ENCODE data around the gene LAYN.

LAYN gene

DNA sequence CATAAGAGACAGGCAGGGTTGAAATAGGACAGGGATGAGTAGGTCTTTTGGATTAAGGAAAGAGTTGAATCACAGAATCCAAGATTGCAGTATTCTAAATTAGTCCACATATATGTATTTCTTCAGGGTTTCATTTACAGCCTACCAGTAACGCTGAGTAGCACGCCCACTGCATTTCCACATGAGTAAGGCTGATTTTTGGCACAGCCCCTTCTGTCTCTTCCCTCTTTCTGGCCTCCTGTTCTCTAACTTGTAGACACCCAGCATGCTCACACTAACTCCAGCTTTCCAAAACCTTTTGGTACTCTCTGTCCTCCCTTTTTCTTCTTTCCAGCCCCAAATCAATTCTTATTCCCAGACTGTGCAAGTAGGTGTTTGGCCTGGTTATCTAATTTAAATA, 58.0 kb downstream of the LAYN start:
- DNase-seq = no peak

DNA sequence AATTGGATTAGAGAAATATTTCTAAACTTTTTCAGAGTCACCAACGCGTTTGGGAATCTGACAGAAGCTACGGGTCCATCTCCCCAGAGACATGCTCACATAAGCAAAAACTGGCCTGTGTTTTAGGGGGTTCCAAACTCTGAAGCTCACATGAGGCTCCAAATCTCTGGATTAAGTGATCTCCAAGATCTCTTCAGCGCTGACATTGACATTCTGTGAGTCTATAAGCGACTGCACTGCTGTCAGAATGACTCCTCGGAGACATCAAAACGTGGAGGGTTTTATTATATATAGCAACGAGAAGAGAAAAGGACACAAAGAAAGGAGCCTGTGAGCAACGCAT, 61.1 kb downstream of the LAYN start:
- no peak for DNase-seq

DNA sequence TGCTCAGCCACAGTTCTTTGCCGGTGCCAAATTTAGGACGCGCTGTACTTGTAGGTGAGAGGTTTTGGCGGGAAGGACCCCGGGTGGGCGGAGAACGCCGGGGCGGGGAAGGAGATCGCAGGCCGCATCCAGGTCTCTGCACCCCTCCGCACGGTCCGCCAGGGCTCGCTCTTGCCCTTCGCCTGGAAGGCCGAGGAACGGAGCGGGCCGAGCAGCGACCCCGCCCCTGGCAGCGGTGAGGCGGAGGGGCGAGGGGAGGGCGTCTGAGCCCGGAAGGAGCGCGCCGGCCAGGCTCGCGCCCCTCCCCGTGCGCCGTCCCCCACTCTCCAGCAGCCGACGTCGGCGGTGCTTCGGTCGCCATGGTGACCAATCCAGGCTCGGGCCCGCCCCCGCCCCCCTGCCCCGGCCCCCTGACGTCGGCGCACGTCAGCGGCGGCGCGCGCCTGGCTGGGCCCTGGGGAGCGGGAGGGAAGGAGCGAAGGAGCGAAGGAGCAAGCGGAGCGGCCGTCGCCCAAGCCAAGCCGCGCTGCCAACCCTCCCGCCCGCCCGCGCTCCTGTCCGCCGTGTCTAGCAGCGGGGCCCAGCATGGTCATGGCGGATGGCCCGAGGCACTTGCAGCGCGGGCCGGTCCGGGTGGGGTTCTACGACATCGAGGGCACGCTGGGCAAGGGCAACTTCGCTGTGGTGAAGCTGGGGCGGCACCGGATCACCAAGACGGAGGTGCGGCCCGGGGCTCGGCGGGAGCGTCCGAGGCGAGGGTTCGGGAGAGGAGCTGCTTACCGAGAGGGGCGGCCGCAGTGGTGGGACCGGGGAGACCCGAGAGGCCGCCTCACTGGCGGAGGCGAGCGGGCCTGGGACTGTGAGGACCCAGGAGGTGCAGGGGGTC, 61.7 kb downstream of the LAYN start, which contains the start of gene SIK2:
TSS of gene SIK2 (plus strand) at position 471 of the 886 bp plus-strand sequence. CDS start at position 586, 115 bp downstream.
- DNase-seq = peak; percentile 100

DNA sequence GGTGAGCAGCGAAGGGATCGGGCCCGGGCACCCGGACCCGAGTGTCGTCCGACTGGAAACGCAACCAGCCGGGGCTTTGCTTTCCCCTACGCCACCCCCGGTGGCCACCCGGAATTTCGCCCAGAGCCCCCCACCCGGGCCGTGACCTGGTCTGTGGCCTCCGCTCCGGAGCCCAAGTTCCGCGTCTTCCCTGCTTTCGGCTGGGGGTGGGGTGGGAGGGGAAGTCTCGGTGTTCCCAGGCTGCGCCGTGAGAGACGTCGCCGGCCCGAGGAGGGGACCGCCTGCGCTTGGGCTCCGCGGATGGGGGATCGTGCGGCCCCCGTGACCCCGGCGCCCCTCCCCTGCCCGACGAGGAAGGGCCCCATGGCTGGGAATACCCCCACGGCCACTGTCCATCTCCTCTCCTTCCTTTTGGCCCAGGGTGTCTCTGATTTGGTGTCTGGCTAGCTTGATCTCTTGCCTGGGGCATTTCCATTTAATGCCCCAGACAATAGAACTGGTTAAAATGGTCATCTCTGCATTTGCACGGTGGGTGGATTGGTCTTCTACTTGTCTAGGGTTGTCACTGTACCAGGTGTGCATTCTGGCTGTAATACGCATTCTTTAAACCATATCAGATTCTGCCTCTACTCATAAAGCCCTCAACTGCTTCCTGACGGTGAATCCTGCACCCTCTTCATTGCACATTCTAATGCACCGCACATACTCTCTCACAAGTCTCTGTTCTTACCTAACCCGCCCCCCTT, 62.5 kb downstream of the LAYN start:
- peak; percentile 41 for DNase-seq

DNA sequence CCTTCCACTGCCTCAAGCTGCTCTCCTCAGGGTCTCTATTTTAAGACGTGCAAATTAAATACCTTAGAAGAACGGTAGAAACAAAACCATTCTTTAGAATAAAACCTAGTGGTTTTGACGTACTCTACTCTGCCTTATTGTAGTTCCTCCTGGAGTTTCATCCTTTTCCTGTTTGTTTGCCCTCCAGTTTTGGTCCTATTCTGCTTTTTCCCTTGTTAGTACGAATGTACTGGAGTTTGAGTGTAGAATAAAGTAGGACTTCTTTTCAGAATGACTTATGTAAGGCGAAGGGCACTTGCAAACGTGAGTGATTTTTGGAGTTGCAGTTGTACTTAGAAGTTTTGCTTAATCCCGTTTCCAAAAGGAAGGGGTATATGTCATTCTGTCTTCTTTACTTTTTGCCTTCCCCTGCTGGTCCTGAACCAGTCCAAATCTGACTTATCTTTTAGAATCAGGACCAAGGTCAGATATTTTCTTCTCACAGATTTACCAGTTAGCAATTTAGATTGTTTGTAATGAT, 63.2 kb downstream of the LAYN start:
- DNase-seq = no peak

DNA sequence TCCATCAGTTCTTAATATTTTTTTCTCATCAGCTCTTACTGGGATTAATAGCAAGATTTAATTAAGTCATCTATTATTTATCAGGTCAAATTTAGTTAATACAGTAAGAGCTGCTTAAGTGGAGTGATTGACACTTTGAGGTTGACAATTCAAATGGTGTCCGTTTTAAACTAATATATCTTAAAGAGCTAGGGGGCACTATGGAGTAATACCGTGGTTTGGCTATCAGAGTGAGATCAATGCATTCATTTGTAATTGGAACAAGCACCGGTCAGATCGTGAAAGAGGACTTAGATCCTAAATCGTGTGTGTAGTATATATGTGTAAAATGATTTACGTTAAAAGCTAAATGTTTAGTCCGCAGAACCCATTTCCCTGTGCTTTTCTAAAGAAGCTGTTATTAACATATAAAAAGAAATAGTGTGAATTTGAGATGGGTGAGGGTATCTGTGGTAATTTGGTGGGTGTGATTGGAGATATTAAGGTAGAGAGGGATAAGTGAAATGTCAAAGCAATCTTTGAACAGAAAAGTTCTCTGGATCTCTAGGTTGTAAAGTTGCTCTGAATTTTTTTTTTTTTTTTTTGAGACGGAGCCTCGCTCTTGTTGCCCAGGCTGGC, 64.0 kb downstream of the LAYN start:
- DNase-seq = peak; percentile 35

DNA sequence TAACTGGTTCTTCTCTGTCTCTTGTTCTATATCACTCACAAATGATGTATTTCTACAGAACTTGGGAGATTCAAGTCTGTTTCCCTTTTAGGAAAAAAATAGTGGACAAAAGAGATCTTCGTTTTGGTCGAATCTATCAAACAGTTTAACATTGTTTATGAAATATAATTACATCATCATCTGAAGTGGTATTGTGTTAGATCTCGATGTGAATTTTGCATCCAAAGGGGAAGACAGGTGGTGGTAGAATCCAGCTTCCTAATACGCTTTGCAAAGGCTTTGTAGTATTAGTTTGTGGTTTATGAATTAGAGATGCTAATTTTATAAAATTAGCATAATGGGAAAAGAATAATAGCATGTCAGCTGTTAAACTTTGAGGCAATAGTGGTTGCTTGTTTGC, 65.2 kb downstream of the LAYN start:
- DNase-seq = no peak

DNA sequence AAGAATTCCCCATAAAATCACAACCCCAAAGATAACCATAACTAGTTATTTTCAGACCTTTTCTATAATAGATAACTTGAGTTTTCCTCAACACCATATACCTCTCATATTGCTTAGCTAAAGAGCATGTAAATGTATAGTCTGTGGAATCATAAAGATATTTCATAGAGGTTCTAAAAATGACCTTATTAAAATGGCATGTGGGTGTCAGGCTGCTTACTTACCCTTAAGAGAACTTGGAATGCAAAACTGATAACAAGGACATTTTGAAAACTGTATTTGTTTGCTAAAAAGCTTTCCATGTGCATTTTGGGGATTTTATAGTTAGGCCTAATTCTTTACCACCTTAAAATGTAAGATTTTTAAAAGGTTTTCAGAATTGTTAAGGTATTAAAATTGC, 66.5 kb downstream of the LAYN start:
- no peak for DNase-seq

DNA sequence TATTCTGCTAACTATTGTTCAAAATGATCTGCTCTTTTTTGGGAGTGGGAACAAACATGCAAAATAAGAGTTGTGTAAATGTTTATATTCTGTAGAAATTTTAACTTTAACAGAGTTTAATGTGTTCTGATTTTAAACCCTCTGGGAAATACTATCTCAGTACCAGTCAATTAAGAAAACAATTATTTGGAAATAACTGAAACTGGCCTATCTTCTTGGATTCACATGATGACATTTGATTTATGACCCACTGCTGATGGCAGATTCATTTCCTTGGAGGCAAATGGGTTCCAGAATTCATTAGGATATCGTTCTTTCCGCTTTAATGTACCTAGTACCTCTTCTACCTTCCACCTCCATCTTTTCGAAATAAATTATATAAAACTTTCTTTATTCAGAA, 67.2 kb downstream of the LAYN start:
- no peak for DNase-seq
